GM12878 (cell line): ENCODE results near the gene NRG3. TPM values are rescaled to one million over a fixed set of nuclear protein-coding genes. Genes with fewer than 3 reads are reported as not detected.

Experiments used
- ATAC-seq: fragments of 200-7000 bp; cut with Tn5 transposase; 3 replicates; pipeline ENCODE4 v1.9.1; 2020; ENCODE audit warnings: mild to moderate bottlenecking, moderate library complexity
- BruUV-seq: library from RNA; stranded (reverse); fragments of 400-500 nt; replicated peaks from 2 replicates; lab custom pipeline; 2021; lab: Mats Ljungman, UMichigan
- CTCF ChIA-PET: fragments of 300-600 bp; sonication (Branson Sonifier 250); formaldehyde crosslinking; extraction: SDS; loops from one replicate; lab custom pipeline; 2021; ENCODE audit warnings: inconsistent platforms; lab: Yijun Ruan, JAX
- POLR2A ChIA-PET: fragments of 350-600 bp; formaldehyde crosslinking; extraction: SDS; loops from one replicate; lab custom pipeline; 2021; ENCODE audit warnings: inconsistent platforms; lab: Charles Lee
- RAD21 ChIA-PET: fragments of 300-600 bp; sonication (Branson Sonifier 250); formaldehyde crosslinking; loops from one replicate; lab custom pipeline; 2023; ENCODE audit warnings: antibody characterized with exemption; ENCODE audit not compliant: unreplicated experiment; lab: Charles Lee
- SMC1A ChIA-PET: fragments of 300-600 bp; sonication (Branson Sonifier 250); formaldehyde crosslinking; loops from one replicate; lab custom pipeline; 2023; ENCODE audit not compliant: unreplicated experiment, uncharacterized antibody; lab: Charles Lee
- DNase-seq: peaks from one replicate; pipeline ENCODE4 v3.0.0-alpha.2; 2011; ENCODE audit warnings: low read depth, low spot score
- FAIRE-seq: peaks from 3 replicates; lab custom pipeline; 2011; peaks lifted over from hg19 to GRCh38; lab: Jason Lieb, UNC
- H2AFZ ChIP-seq: 2 replicates; pipeline ENCODE4 v1.6.0; 2011; ENCODE audit warnings: low read depth, low read length, control low read depth; ENCODE audit not compliant: control insufficient read depth
- H3K27ac ChIP-seq: 2 replicates; pipeline ENCODE4 v1.5.1; 2011; ENCODE audit warnings: control low read depth; ENCODE audit not compliant: control insufficient read depth, insufficient read depth
- H3K27me3 ChIP-seq, 2 experiments: replicated peaks in 1 of 2; 2 replicates each; pipeline versions ENCODE4 v1.6.0 to v1.6.1; 2011; ENCODE audit warnings: low read length in 1 of 2; ENCODE audit not compliant: control insufficient read depth in 2 of 2, insufficient read depth in 2 of 2
- H3K36me3 ChIP-seq, 2 experiments: 2 replicates each; pipeline ENCODE4 v1.5.1; 2011; ENCODE audit warnings: low read length in 1 of 2; ENCODE audit not compliant: control insufficient read depth in 2 of 2, insufficient read depth in 2 of 2
- H3K4me1 ChIP-seq: 2 replicates; pipeline ENCODE4 v1.6.1; 2011; ENCODE audit warnings: mild to moderate bottlenecking, low read length, moderate library complexity, mixed read lengths; ENCODE audit not compliant: control insufficient read depth, insufficient read depth
- H3K4me2 ChIP-seq: 2 replicates; pipeline ENCODE4 v1.6.0; 2011; ENCODE audit warnings: control low read depth; ENCODE audit not compliant: control insufficient read depth, insufficient read depth
- H3K4me3 ChIP-seq: fragments of 200-600 bp; sonication (generic); 2 replicates; pipeline ENCODE4 v1.5.1; 2016
- H3K79me2 ChIP-seq: 2 replicates; pipeline ENCODE4 v1.6.0; 2011; ENCODE audit warnings: low read length; ENCODE audit not compliant: control insufficient read depth, insufficient read depth
- H3K9ac ChIP-seq: 2 replicates; pipeline ENCODE4 v1.8.0; 2011; ENCODE audit warnings: low read length, control low read depth, mixed read lengths; ENCODE audit not compliant: control insufficient read depth, insufficient read depth
- H3K9me3 ChIP-seq: replicated peaks from 3 replicates; pipeline ENCODE4 v1.5.1; 2011; ENCODE audit warnings: mild to moderate bottlenecking, low read length; ENCODE audit not compliant: control insufficient read depth, insufficient read depth
- H4K20me1 ChIP-seq: 2 replicates; pipeline ENCODE4 v1.6.0; 2011; ENCODE audit not compliant: control insufficient read depth, insufficient read depth
- ELK1 ChIP-seq: IDR thresholded peaks from 2 replicates; pipeline ENCODE4 v1.6.1; 2012; ENCODE audit warnings: low read depth, low read length, improper control_type of control experiment
- HDGF ChIP-seq: fragments of 450-650 bp; IDR thresholded peaks from 2 replicates; pipeline ENCODE4 v1.6.1; 2016; ENCODE audit warnings: antibody characterized with exemption
- IKZF1 ChIP-seq: fragments of 450-650 bp; conservative IDR thresholded peaks from 2 replicates; pipeline ENCODE4 v1.6.1; 2017; ENCODE audit warnings: antibody characterized with exemption, mild to moderate bottlenecking
- IRF4 ChIP-seq: IDR thresholded peaks from 2 replicates; pipeline ENCODE4 v1.6.1; 2011; ENCODE audit warnings: low read depth, low read length
- JUND ChIP-seq: IDR thresholded peaks from 2 replicates; pipeline ENCODE4 v1.6.1; 2012; ENCODE audit warnings: low read depth, mild to moderate bottlenecking, low read length, improper control_type of control experiment, moderate library complexity
- KAT2A ChIP-seq: conservative IDR thresholded peaks from 2 replicates; pipeline ENCODE4 v1.6.1; 2011; ENCODE audit warnings: low read depth, low read length; ENCODE audit not compliant: control insufficient read depth
- POU2F2 ChIP-seq: IDR thresholded peaks from 3 replicates; pipeline ENCODE4 v1.6.1; 2011; ENCODE audit warnings: low read depth, mild to moderate bottlenecking, low read length, borderline replicate concordance
- SIN3A ChIP-seq: IDR thresholded peaks from 2 replicates; pipeline ENCODE4 v1.6.1; 2012; ENCODE audit warnings: low read depth, low read length, improper control_type of control experiment
- TAF1 ChIP-seq: IDR thresholded peaks from 2 replicates; pipeline ENCODE4 v1.6.1; 2011; ENCODE audit warnings: mild to moderate bottlenecking, low read depth, low read length, borderline replicate concordance
- whole genome bisulfite sequencing: methylation state at CpG from one replicate; pipeline ENCODE4 v1.1.6; 2016; ENCODE audit warnings: low lambda C conversion rate; ENCODE audit not compliant: insufficient replicate concordance, insufficient coverage; ENCODE audit errors: missing lambda C conversion rate; 5-methylcytosine and 5-hydroxymethylcytosine counted together
- in situ Hi-C: fragments of 300-500 bp; cut with MboI; formaldehyde crosslinking; loops from 9 replicates; pipeline ENCODE4 v1.14.3; 2018; ENCODE audit warnings: mixed read lengths
- intact Hi-C: fragments of 100-400 bp; cut with micrococcal nuclease; formaldehyde crosslinking; loops from one replicate; pipeline ENCODE4 v1.14.2; 2022; ENCODE audit not compliant: unreplicated experiment
- polyA plus RNA-seq, 11 experiments: library from polyadenylated mRNA; depleted of rRNA in 4 of 11; unstranded in 6 of 11; stranded (reverse) in 5 of 11; fragments of >200 nt; fragmentation: Nextera tagmentation in 4 of 11; fragmentation: Illumina TruSeq in 1 of 11; extraction: Ambion mirVana in 4 of 11; extraction: Trizol in 1 of 11; gene quantifications; 1 replicate in 1 of 11; 2 replicates in 10 of 11; pipeline versions ENCODE4 v1.2.1 to v1.2.3, GENCODE V29; 2011 to 2016; ENCODE audit warnings: inconsistent platforms in 2 of 11, missing spikeins in 2 of 11, low read depth in 1 of 11
- total RNA-seq, 4 experiments: library from RNA; depleted of rRNA in 3 of 4; stranded (reverse); fragments of >200 nt in 3 of 4; fragmentation: Illumina TruSeq in 1 of 4; extraction: Trizol in 1 of 4; gene quantifications; 2 replicates each; pipeline versions ENCODE4 v1.2.1 to v1.2.3, GENCODE V29; 2013 to 2021

NRG3 gene
- total and polyA plus RNA-seq, 10 of the 15 experiments (the other 5 are each of a cell fraction or from before 2014, with no cell fraction given), result 0.03 to 0.41 (median 0.17) TPM; not detected in 3

- Histone ChIP-seq H3K4me3 (no peak overlapping the region), H3K27me3 (no peaks in the 10 kb centered on the region), H3K9ac (no peak overlapping the region), H4K20me1 (no peaks in the 10 kb centered on the region), H3K27ac (no peak overlapping the region), H3K79me2 (no peaks in the 10 kb centered on the region), H3K4me2 (no peak overlapping the region), H3K36me3 (no peaks in the 10 kb centered on the region), H3K4me1 (no peaks in the 10 kb centered on the region), H2AFZ (no peak overlapping the region), H3K9me3 (no peaks in the 10 kb centered on the region)
- CTCF ChIA-PET, result no interaction called here
- WGBS, result 0% methylated on average over 1 of the region's 1 CpG
- ATAC-seq (no peak), FAIRE-seq (no peak), DNase-seq (no peak)
- intact Hi-C loops, result no loop called here
- SMC1A ChIA-PET, result no interaction called here
- no TSS peak for BruUV-seq
- TF ChIP-seq HDGF, result no peak
- no peak for TF ChIP-seq SIN3A
- no peak for TF ChIP-seq KAT2A
- no peak for TF ChIP-seq IKZF1
- no peak for TF ChIP-seq JUND
- no peak for TF ChIP-seq POU2F2
- TF ChIP-seq IRF4, result no peak
- no peak for TF ChIP-seq TAF1
- no peak for TF ChIP-seq ELK1
- RAD21 ChIA-PET, result no interaction called here
- POLR2A ChIA-PET, result no interaction called here
- in situ Hi-C loops, result no loop called here
Observed at GRCh38 chr10:81918766-81919165, 43.8 kb downstream of the NRG3 start.
